GM23338 (cell line): ENCODE results near the gene SOX30. TPM values are rescaled to one million over a fixed set of nuclear protein-coding genes. Genes with fewer than 3 reads are reported as not detected.

Experiments
- ATAC-seq: fragments of 200-7000 bp; cut with Tn5 transposase; 3 replicates; pipeline ENCODE4 v1.9.1; 2020
- DNase-seq: peaks from one replicate; pipeline ENCODE4 v3.0.0-alpha.2; 2015; ENCODE audit warnings: low spot score
- H2AFZ ChIP-seq: fragments of 200-600 bp; sonication (generic); 2 replicates; pipeline ENCODE4 v1.8.0; 2016; ENCODE audit warnings: antibody characterized with exemption, mild to moderate bottlenecking, moderate library complexity
- H3F3A ChIP-seq: fragments of 200-600 bp; sonication (generic); replicated peaks from 2 replicates; pipeline ENCODE4 v1.8.0; 2017; ENCODE audit warnings: antibody characterized with exemption, mixed run types, low read depth
- H3K27ac ChIP-seq: fragments of 200-600 bp; sonication (generic); 2 replicates; pipeline ENCODE4 v1.6.1; 2016; ENCODE audit warnings: low read depth
- H3K27me3 ChIP-seq: fragments of 200-600 bp; sonication (generic); 2 replicates; pipeline ENCODE4 v1.8.0; 2016; ENCODE audit warnings: mild to moderate bottlenecking, mixed run types, moderate library complexity; ENCODE audit not compliant: insufficient read depth
- H3K36me3 ChIP-seq: fragments of 200-600 bp; sonication (generic); 2 replicates; pipeline ENCODE4 v1.8.0; 2016; ENCODE audit warnings: mild to moderate bottlenecking; ENCODE audit not compliant: insufficient read depth
- H3K4me1 ChIP-seq: fragments of 200-600 bp; sonication (generic); 2 replicates; pipeline ENCODE4 v1.8.0; 2016; ENCODE audit warnings: mild to moderate bottlenecking, moderate library complexity; ENCODE audit not compliant: insufficient read depth
- H3K4me2 ChIP-seq: fragments of 200-600 bp; sonication (generic); 2 replicates; pipeline ENCODE4 v1.7.1; 2017; ENCODE audit warnings: mixed run types
- H3K4me3 ChIP-seq: fragments of 200-600 bp; sonication (generic); 2 replicates; pipeline ENCODE4 v1.6.1; 2016; ENCODE audit warnings: mixed run types
- H3K79me2 ChIP-seq: fragments of 200-600 bp; sonication (generic); replicated peaks from 2 replicates; pipeline ENCODE4 v1.8.0; 2017; ENCODE audit warnings: mild to moderate bottlenecking; ENCODE audit not compliant: insufficient read depth
- H3K9me2 ChIP-seq: fragments of 200-600 bp; sonication (generic); 2 replicates; pipeline ENCODE4 v1.8.0; 2017; ENCODE audit not compliant: insufficient read depth
- H4K20me1 ChIP-seq: fragments of 200-600 bp; sonication (generic); replicated peaks from 2 replicates; pipeline ENCODE4 v1.8.0; 2017; ENCODE audit warnings: mild to moderate bottlenecking; ENCODE audit not compliant: insufficient read depth
- H3K27ac Mint-ChIP-seq: 2 replicates; pipeline ENCODE4 v1.8.0; 2020; ENCODE audit warnings: inconsistent platforms, mild to moderate bottlenecking, moderate library complexity, mixed read lengths
- H3K27me3 Mint-ChIP-seq: 3 replicates; pipeline ENCODE4 v1.8.0; 2022; ENCODE audit warnings: low read depth, mild to moderate bottlenecking, moderate library complexity, mixed read lengths, inconsistent platforms; ENCODE audit not compliant: insufficient read depth, poor library complexity
- H3K36me3 Mint-ChIP-seq: 3 replicates; pipeline ENCODE4 v1.8.0; 2021; ENCODE audit warnings: low read depth, mild to moderate bottlenecking, inconsistent platforms, moderate library complexity, mixed read lengths
- H3K4me1 Mint-ChIP-seq: 3 replicates; pipeline ENCODE4 v1.8.0; 2020; ENCODE audit warnings: mild to moderate bottlenecking, inconsistent platforms, mixed read lengths
- H3K4me3 Mint-ChIP-seq: 3 replicates; pipeline ENCODE4 v1.8.0; 2021; ENCODE audit warnings: moderate library complexity, mild to moderate bottlenecking, inconsistent platforms, mixed read lengths
- H3K9me3 Mint-ChIP-seq: 3 replicates; pipeline ENCODE4 v1.8.0; 2020; ENCODE audit warnings: moderate library complexity, mild to moderate bottlenecking, inconsistent platforms, mixed read lengths
- CREB1 ChIP-seq: fragments of 250-450 bp; sonication (Bioruptor Pico); IDR thresholded peaks from 2 replicates; pipeline ENCODE4 v1.5.0; 2020; ENCODE audit warnings: low read depth, mild to moderate bottlenecking, moderate library complexity
- CTCF ChIP-seq, 2 experiments: fragments of 200-600 bp in 1 of 2; sonication (generic) in 1 of 2; conservative IDR thresholded peaks; 2 replicates each; pipeline versions ENCODE4 v1.5.1 to v1.6.1; 2016 to 2017; ENCODE audit warnings: antibody characterized with exemption in 2 of 2, low read depth in 2 of 2, mild to moderate bottlenecking in 2 of 2, moderate library complexity in 1 of 2
- EZH2 ChIP-seq: fragments of 200-600 bp; sonication (generic); IDR thresholded peaks from one replicate; pipeline ENCODE4 v1.8.0; 2017; ENCODE audit warnings: antibody characterized with exemption, mild to moderate bottlenecking, low read depth; ENCODE audit not compliant: unreplicated experiment
- EZH2phosphoT487 ChIP-seq: fragments of 200-600 bp; sonication (generic); IDR thresholded peaks from one replicate; pipeline ENCODE4 v1.8.1; 2018; ENCODE audit warnings: antibody characterized with exemption; ENCODE audit not compliant: unreplicated experiment
- JUNB ChIP-seq: IDR thresholded peaks from one replicate; pipeline ENCODE4 v1.6.1; 2016; ENCODE audit warnings: antibody characterized with exemption; ENCODE audit not compliant: unreplicated experiment
- NANOG ChIP-seq: IDR thresholded peaks from 2 replicates; pipeline ENCODE4 v1.6.1; 2016; ENCODE audit warnings: antibody characterized with exemption, borderline replicate concordance
- POLR2AphosphoS5 ChIP-seq: IDR thresholded peaks from 2 replicates; pipeline ENCODE4 v1.6.1; 2016; ENCODE audit warnings: antibody characterized with exemption, low read depth
- REST ChIP-seq: IDR thresholded peaks from one replicate; pipeline ENCODE4 v1.6.1; 2018; ENCODE audit warnings: antibody characterized with exemption; ENCODE audit not compliant: unreplicated experiment
- STAT1 ChIP-seq: IDR thresholded peaks from one replicate; pipeline ENCODE4 v1.6.1; 2016; ENCODE audit warnings: antibody characterized with exemption; ENCODE audit not compliant: unreplicated experiment
- ZNF114 ChIP-seq: fragments of 250-450 bp; sonication (Bioruptor Pico); IDR thresholded peaks from 2 replicates; pipeline ENCODE4 v1.5.0; 2020; ENCODE audit warnings: mild to moderate bottlenecking, moderate library complexity
- ZNF331 ChIP-seq: fragments of 250-450 bp; sonication (Bioruptor Pico); IDR thresholded peaks from 2 replicates; pipeline ENCODE4 v1.5.0; 2020; ENCODE audit warnings: low read depth, mild to moderate bottlenecking, moderate library complexity
- polyA plus RNA-seq: library from polyadenylated mRNA; unstranded; fragments of >200 nt; fragmentation: Nextera tagmentation; extraction: Ambion mirVana; gene quantifications from 2 replicates; pipeline ENCODE4 v1.2.1, GENCODE V29; 2016
- total RNA-seq: library from RNA; depleted of rRNA; stranded (reverse); fragments of >200 nt; shearing (Covaris generic); gene quantifications from 2 replicates; pipeline ENCODE4 v1.2.3, GENCODE V29; 2014
- TF ChIP-seq, protein P1 (sequence below): fragments of 250-450 bp; sonication (Bioruptor Pico); IDR thresholded peaks from 2 replicates; pipeline ENCODE4 v1.5.0; 2020; ENCODE audit warnings: mild to moderate bottlenecking, moderate library complexity
- TF ChIP-seq, protein P2 (sequence below): IDR thresholded peaks from 2 replicates; pipeline ENCODE4 v1.6.1; 2016; ENCODE audit warnings: antibody characterized with exemption

SOX30 gene
- total and polyA plus RNA-seq, 2 experiments from 2014 or later = 0.47 to 1.3 TPM

DNA sequence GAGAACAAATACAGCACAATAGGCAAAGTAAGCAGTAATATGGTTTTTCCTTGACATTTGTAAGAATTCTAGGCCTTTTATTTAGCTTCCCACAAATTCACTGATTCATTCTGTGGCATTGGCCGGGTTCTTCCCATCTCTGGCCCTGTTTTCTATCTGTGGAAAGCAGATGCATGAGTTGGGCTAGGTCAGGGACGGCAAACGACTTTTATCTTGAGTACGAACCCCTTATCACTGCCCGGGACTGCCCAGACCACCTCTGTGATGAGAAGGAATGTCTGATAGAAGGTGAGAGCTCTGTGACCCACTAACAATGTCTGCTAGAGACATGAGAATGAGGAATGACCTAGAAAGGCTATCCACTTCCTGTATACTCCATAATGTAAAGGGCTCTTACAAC lies 41.2 kb downstream of the SOX30 start:
- H3K27me3 Mint-ChIP-seq = no peaks in the 10 kb centered on the region
- H3K4me3 Mint-ChIP-seq = no peak overlapping the region
- no peaks in the 10 kb centered on the region; the same call in 2 of the 3 replicates for H3K9me3 Mint-ChIP-seq
- Histone ChIP-seq H2AFZ (no peak overlapping the region), H3K79me2 (no peaks in the 10 kb centered on the region), H3K9me2 (no peaks in the 10 kb centered on the region), H3K4me3 (no peak overlapping the region), H3K27ac (no peak overlapping the region), H3K36me3 (no peaks in the 10 kb centered on the region), H3K4me2 (no peak overlapping the region), H3K4me1 (no peaks in the 10 kb centered on the region), H3K27me3 (no peaks in the 10 kb centered on the region), H3F3A (no peaks in the 10 kb centered on the region), H4K20me1 (no peaks in the 10 kb centered on the region)
- H3K4me1 Mint-ChIP-seq = no peaks in the 10 kb centered on the region
- ATAC-seq (no peak), DNase-seq (no peak)
- no peak overlapping the region for H3K27ac Mint-ChIP-seq
- no peaks in the 10 kb centered on the region for H3K36me3 Mint-ChIP-seq
- TF ChIP-seq EZH2 (no peak), JUNB (no peak), NANOG (no peak), POLR2AphosphoS5 (no peak), CTCF (conservative IDR thresholded peaks at IDR 0.05; ENCODE audit: low read depth in 2 of 2) (no peak), STAT1 (no peak), REST (no peak), EZH2phosphoT487 (no peak), CREB1 (CRISPR knock-in tag) (no peak), ZNF114 (no peak), ZNF331 (CRISPR knock-in tag) (no peak)
- TF ChIP-seq, protein P1, sequence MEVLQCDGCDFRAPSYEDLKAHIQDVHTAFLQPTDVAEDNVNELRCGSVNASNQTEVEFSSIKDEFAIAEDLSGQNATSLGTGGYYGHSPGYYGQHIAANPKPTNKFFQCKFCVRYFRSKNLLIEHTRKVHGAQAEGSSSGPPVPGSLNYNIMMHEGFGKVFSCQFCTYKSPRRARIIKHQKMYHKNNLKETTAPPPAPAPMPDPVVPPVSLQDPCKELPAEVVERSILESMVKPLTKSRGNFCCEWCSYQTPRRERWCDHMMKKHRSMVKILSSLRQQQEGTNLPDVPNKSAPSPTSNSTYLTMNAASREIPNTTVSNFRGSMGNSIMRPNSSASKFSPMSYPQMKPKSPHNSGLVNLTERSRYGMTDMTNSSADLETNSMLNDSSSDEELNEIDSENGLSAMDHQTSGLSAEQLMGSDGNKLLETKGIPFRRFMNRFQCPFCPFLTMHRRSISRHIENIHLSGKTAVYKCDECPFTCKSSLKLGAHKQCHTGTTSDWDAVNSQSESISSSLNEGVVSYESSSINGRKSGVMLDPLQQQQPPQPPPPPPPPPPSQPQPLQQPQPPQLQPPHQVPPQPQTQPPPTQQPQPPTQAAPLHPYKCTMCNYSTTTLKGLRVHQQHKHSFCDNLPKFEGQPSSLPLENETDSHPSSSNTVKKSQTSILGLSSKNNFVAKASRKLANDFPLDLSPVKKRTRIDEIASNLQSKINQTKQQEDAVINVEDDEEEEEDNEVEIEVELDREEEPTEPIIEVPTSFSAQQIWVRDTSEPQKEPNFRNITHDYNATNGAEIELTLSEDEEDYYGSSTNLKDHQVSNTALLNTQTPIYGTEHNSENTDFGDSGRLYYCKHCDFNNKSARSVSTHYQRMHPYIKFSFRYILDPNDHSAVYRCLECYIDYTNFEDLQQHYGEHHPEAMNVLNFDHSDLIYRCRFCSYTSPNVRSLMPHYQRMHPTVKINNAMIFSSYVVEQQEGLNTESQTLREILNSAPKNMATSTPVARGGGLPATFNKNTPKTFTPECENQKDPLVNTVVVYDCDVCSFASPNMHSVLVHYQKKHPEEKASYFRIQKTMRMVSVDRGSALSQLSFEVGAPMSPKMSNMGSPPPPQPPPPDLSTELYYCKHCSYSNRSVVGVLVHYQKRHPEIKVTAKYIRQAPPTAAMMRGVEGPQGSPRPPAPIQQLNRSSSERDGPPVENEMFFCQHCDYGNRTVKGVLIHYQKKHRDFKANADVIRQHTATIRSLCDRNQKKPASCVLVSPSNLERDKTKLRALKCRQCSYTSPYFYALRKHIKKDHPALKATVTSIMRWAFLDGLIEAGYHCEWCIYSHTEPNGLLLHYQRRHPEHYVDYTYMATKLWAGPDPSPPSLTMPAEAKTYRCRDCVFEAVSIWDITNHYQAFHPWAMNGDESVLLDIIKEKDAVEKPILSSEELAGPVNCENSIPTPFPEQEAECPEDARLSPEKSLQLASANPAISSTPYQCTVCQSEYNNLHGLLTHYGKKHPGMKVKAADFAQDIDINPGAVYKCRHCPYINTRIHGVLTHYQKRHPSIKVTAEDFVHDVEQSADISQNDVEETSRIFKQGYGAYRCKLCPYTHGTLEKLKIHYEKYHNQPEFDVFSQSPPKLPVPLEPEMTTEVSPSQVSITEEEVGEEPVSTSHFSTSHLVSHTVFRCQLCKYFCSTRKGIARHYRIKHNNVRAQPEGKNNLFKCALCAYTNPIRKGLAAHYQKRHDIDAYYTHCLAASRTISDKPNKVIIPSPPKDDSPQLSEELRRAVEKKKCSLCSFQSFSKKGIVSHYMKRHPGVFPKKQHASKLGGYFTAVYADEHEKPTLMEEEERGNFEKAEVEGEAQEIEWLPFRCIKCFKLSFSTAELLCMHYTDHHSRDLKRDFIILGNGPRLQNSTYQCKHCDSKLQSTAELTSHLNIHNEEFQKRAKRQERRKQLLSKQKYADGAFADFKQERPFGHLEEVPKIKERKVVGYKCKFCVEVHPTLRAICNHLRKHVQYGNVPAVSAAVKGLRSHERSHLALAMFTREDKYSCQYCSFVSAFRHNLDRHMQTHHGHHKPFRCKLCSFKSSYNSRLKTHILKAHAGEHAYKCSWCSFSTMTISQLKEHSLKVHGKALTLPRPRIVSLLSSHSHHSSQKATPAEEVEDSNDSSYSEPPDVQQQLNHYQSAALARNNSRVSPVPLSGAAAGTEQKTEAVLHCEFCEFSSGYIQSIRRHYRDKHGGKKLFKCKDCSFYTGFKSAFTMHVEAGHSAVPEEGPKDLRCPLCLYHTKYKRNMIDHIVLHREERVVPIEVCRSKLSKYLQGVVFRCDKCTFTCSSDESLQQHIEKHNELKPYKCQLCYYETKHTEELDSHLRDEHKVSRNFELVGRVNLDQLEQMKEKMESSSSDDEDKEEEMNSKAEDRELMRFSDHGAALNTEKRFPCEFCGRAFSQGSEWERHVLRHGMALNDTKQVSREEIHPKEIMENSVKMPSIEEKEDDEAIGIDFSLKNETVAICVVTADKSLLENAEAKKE (CRISPR knock-in tag) = no peak
- TF ChIP-seq, protein P2, sequence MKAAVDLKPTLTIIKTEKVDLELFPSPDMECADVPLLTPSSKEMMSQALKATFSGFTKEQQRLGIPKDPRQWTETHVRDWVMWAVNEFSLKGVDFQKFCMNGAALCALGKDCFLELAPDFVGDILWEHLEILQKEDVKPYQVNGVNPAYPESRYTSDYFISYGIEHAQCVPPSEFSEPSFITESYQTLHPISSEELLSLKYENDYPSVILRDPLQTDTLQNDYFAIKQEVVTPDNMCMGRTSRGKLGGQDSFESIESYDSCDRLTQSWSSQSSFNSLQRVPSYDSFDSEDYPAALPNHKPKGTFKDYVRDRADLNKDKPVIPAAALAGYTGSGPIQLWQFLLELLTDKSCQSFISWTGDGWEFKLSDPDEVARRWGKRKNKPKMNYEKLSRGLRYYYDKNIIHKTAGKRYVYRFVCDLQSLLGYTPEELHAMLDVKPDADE = no peak
